Measurements from ENCODE around the gene APOO. TPM values are rescaled to one million over a fixed set of nuclear protein-coding genes. Genes with fewer than 3 reads are reported as not detected.
A peak's percentile ranks its signal among the peaks of the same experiment; 100 is the strongest.

APOO gene
- total and polyA plus RNA-seq, 11 donors, result 41.0 to 113 (median 92.2) TPM

DNA sequence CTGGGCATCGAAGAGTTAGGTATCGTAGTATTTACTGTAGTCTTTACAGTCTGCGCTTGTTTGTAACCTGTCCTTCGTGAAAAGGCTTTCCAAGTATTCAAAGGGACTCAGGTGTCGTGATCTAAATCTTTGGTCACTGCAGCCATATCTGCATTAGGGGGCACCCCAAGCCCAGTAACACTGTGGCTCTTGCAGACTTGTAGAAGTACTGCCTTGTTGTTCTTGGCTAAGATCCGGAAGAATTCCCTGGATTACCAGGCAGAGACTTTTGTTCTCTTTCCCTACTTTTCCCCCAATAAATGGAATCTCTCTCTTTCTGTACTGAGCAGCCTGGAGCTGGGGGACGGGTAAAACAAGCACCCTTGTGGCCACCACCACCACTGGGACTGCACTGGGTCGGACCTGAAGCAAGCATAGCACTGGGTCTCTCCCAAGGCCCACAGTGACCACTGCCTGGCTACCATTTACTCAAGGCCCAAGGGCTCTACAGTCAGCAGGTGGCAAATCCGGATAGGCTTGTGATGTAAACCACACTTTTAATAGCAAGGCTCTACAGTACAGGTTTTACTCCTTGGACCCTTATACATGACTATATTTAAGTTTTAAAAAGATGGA is 12.1 kb upstream of the APOO start:
- no peak for ATAC-seq
- TF ChIP-seq POLR2A (IDR thresholded peaks at IDR 0.05), result no peak
- TF ChIP-seq, protein P1, sequence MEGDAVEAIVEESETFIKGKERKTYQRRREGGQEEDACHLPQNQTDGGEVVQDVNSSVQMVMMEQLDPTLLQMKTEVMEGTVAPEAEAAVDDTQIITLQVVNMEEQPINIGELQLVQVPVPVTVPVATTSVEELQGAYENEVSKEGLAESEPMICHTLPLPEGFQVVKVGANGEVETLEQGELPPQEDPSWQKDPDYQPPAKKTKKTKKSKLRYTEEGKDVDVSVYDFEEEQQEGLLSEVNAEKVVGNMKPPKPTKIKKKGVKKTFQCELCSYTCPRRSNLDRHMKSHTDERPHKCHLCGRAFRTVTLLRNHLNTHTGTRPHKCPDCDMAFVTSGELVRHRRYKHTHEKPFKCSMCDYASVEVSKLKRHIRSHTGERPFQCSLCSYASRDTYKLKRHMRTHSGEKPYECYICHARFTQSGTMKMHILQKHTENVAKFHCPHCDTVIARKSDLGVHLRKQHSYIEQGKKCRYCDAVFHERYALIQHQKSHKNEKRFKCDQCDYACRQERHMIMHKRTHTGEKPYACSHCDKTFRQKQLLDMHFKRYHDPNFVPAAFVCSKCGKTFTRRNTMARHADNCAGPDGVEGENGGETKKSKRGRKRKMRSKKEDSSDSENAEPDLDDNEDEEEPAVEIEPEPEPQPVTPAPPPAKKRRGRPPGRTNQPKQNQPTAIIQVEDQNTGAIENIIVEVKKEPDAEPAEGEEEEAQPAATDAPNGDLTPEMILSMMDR (IDR thresholded peaks at IDR 0.05), result no peak

DNA sequence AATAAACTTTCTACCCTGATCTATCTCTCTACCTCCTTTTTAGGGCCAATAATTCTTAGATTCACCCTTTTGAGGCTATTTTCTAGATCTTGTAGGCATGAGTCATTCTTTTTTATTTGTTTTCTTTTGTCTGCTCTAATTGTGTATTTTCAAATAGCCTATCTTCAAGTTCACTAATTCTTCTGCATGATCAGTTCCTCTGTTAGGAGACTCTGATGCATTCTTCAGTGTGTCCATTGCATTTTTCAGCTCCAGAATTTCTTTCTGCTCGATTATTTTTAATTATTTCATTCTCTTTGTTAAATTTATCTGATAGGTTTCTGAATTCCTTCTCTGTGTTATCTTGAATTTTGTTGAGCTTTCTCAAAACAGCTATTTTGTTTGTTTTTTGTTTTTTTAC is 11.4 kb upstream of the APOO start:
- intact Hi-C loops (cut with DNase I), result no loop called here
- Histone ChIP-seq H3K27me3 (peaks cover 0 to 19% (median 0%) of the 10 kb centered on the region in 9 donors), H3K27ac (no peak overlapping the region), H3K4me1 (no peaks in the 10 kb centered on the region), H3K9me3 (peaks cover 0 to 13% (median 0%) of the 10 kb centered on the region in 12 donors), H3K4me3 (no peak overlapping the region), H3K36me3 (no peaks in the 10 kb centered on the region)
- DNase-seq, result no peak
- TF ChIP-seq POLR2A (IDR thresholded peaks at IDR 0.05), result no peak
- TF ChIP-seq, protein P1 (IDR thresholded peaks at IDR 0.05), result no peak
- no peak for ATAC-seq
- WGBS, 4 donors, result 49 to 84% (median 70%) methylated on average over 1 of the region's 1 CpG

More for the DNA sequence above, 12.1 kb upstream of the APOO start:
- Histone ChIP-seq H3K4me3 (no peak overlapping the region), H3K27ac (no peak overlapping the region), H3K36me3 (no peaks in the 10 kb centered on the region), H3K9me3 (peaks cover 0 to 13% (median 0%) of the 10 kb centered on the region in 12 donors), H3K4me1 (no peaks in the 10 kb centered on the region), H3K27me3 (peaks cover 0 to 19% (median 0%) of the 10 kb centered on the region in 9 donors)
- WGBS, 4 donors, result 69 to 76% (median 70%) methylated on average over 9 of the region's 9 CpGs
- no peak for DNase-seq
- intact Hi-C loops (cut with DNase I), result no loop called here

DNA sequence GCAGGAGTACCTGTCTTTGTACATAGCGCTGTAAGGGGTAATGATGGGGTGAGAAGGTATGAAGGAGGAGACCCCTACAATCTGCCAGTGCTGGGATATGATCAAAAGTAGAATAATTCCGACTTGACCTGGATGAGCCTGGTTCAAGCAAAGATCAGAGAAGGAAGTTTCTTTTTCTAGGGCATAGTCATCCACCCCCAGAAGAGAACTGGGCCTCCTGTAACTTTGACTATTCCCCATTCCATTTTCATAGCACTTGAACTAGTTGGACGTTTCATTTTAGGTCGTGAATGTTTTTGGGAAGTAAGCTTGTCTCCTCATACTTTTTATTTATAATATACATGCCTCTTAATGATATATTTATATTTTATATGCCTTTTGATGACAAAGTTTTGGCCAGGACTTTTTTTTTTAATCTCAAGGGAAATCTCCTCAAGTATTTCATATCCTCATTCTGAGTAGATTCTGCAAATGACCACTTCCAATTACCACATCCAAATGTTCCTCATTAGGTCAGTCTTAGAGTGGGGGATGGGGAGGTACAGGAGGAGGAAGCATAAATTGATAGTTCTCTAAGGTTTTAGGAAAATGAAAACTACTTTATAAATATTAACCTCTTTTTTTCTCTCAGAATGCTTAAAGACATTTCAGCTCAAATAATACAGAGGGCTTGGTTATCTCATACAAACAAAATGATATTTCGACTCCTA is 3.5 kb upstream of the APOO start:
- Histone ChIP-seq H3K4me1 (peaks cover 0 to 15% (median 1%) of the 10 kb centered on the region in 12 donors), H3K4me3 (no peak overlapping the region), H3K9me3 (no peaks in the 10 kb centered on the region), H3K27me3 (peaks cover 0 to 31% (median 0%) of the 10 kb centered on the region in 9 donors), H3K36me3 (no peaks in the 10 kb centered on the region), H3K27ac (peak overlapping the region in 1 of 12 donors; percentile 9)
- no peak for ATAC-seq
- intact Hi-C loops (cut with DNase I), result no loop called here
- WGBS, 4 donors, result 70 to 83% (median 77%) methylated on average over 5 of the region's 5 CpGs
- TF ChIP-seq POLR2A (IDR thresholded peaks at IDR 0.05), result no peak
- TF ChIP-seq, protein P1 (IDR thresholded peaks at IDR 0.05), result no peak
- DNase-seq, result no peak
